Fibroblast of lung (primary cell): ENCODE data around the gene LRRC42.

Source experiments
- CTCF ChIP-seq, 2 donors: IDR thresholded peaks in 1 of 2; conservative IDR thresholded peaks in 1 of 2; 1 replicate in 1 of 2; 2 replicates in 1 of 2; pipeline ENCODE4 v1.5.1; 2011 to 2012; ENCODE audit warnings: low read length in 2 of 2, control low read depth in 1 of 2, inconsistent platforms in 1 of 2, low read depth in 1 of 2, mild to moderate bottlenecking in 1 of 2
- EZH2 ChIP-seq: IDR thresholded peaks from 2 replicates; pipeline ENCODE4 v1.5.1; 2012; ENCODE audit warnings: low read length, control low read depth, mild to moderate bottlenecking; ENCODE audit errors: missing control alignments

- TF ChIP-seq CTCF (conservative IDR thresholded peaks at IDR 0.05 in 1 of 2, IDR thresholded peaks at IDR 0.05 in 1 of 2; ENCODE audit: low read depth in 1 of 2, low read length in 2 of 2) (no peak), EZH2 (no peak)
Observed at GRCh38 chr1:53964109-53964508, 18.0 kb downstream of the LRRC42 start.
